Upper lobe of right lung (tissue), 1 donor: ENCODE measurements around the gene NDUFA5. TPM values are rescaled to one million over a fixed set of nuclear protein-coding genes. Genes with fewer than 3 reads are reported as not detected.

Experiments used
- ATAC-seq: fragments of 200-7000 bp; cut with Tn5 transposase; one replicate; pipeline ENCODE4 v1.9.1; 2020; ENCODE audit warnings: mild to moderate bottlenecking, moderate library complexity
- DNase-seq: peaks from one replicate; pipeline ENCODE4 v3.0.0-alpha.2; 2020
- H3K27ac ChIP-seq: fragments of 200-600 bp; one replicate; pipeline ENCODE4 v1.8.0; 2022
- H3K27me3 ChIP-seq: fragments of 200-600 bp; one replicate; pipeline ENCODE4 v1.8.0; 2022; ENCODE audit warnings: mild to moderate bottlenecking
- H3K36me3 ChIP-seq: fragments of 200-600 bp; one replicate; pipeline ENCODE4 v1.8.0; 2022
- H3K4me1 ChIP-seq: fragments of 200-600 bp; one replicate; pipeline ENCODE4 v1.8.0; 2022
- H3K4me3 ChIP-seq: fragments of 200-600 bp; one replicate; pipeline ENCODE4 v1.8.0; 2022; ENCODE audit warnings: mild to moderate bottlenecking
- H3K9me3 ChIP-seq: fragments of 200-600 bp; one replicate; pipeline ENCODE4 v1.8.0; 2022
- intact Hi-C: fragments of 100-400 bp; cut with DNase I; formaldehyde crosslinking; loops from one replicate; pipeline ENCODE4 v1.11.0; 2022
- total RNA-seq: library from RNA; stranded (reverse); fragmentation: NEBNext Ultra II Directional; extraction: Animal tissue kit (Norgen Biotek cat#: 25700); gene quantifications from one replicate; pipeline ENCODE4 v1.2.1, GENCODE V29; 2021
- TF ChIP-seq, protein P1 (sequence below): fragments of 200-600 bp; IDR thresholded peaks from one replicate; pipeline ENCODE4 v1.8.0; 2022; ENCODE audit warnings: antibody characterized with exemption
- donor health status: DM: no; HTN: yes; CAD: no; lungs with severe emphysema.

NDUFA5 gene
- total RNA-seq, 1 donor from 2014 or later, result 67.1 TPM

DNA sequence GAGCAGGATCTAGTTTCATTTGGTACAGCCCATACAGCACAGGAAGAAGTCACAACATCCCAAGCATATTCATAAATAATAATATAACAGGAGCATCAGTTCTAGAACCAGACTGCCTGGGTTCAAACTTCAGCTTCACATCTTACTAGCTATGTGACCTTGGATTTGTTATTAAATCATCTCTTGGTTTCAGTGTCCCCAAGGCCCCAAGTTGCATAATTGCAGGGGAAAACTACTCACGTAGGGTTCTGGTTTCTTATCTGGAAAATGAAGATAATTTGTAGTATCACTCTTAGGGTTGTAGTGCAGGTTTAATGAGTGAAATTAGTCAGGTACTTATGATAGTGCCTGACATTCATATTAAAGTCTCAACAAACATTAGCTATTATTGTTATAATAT is 17.7 kb downstream of the NDUFA5 start:
- no peaks in the 10 kb centered on the region for H3K27me3 ChIP-seq
- no peak for ATAC-seq
- H3K9me3 ChIP-seq, result no peaks in the 10 kb centered on the region
- TF ChIP-seq, protein P1, sequence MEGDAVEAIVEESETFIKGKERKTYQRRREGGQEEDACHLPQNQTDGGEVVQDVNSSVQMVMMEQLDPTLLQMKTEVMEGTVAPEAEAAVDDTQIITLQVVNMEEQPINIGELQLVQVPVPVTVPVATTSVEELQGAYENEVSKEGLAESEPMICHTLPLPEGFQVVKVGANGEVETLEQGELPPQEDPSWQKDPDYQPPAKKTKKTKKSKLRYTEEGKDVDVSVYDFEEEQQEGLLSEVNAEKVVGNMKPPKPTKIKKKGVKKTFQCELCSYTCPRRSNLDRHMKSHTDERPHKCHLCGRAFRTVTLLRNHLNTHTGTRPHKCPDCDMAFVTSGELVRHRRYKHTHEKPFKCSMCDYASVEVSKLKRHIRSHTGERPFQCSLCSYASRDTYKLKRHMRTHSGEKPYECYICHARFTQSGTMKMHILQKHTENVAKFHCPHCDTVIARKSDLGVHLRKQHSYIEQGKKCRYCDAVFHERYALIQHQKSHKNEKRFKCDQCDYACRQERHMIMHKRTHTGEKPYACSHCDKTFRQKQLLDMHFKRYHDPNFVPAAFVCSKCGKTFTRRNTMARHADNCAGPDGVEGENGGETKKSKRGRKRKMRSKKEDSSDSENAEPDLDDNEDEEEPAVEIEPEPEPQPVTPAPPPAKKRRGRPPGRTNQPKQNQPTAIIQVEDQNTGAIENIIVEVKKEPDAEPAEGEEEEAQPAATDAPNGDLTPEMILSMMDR, result no peak
- H3K36me3 ChIP-seq, result peaks cover 13% of the 10 kb centered on the region
- no peaks in the 10 kb centered on the region for H3K4me1 ChIP-seq
- no peak overlapping the region for H3K4me3 ChIP-seq
- no peak overlapping the region for H3K27ac ChIP-seq
- DNase-seq, result no peak
- intact Hi-C loops, result no loop called here

- no peaks in the 10 kb centered on the region for H3K4me1 ChIP-seq
- ATAC-seq (no peak), DNase-seq (no peak)
- H3K9me3 ChIP-seq, result no peaks in the 10 kb centered on the region
- H3K27ac ChIP-seq, result no peak overlapping the region
- H3K4me3 ChIP-seq, result no peak overlapping the region
- no peaks in the 10 kb centered on the region for H3K27me3 ChIP-seq
- TF ChIP-seq, protein P1, result no peak
- intact Hi-C loops, result no loop called here
- peaks cover 13% of the 10 kb centered on the region for H3K36me3 ChIP-seq
Observed at GRCh38 chr7:123538897-123539296, 18.7 kb downstream of the NDUFA5 start.

- no peak overlapping the region for H3K27ac ChIP-seq
- H3K4me1 ChIP-seq, result peaks cover 2% of the 10 kb centered on the region
- TF ChIP-seq, protein P1, result no peak
- no peaks in the 10 kb centered on the region for H3K27me3 ChIP-seq
- H3K9me3 ChIP-seq, result no peaks in the 10 kb centered on the region
- H3K4me3 ChIP-seq, result no peak overlapping the region
- DNase-seq (no peak), ATAC-seq (no peak)
- intact Hi-C loops, result no loop called here
- H3K36me3 ChIP-seq, result peaks cover 13% of the 10 kb centered on the region
Observed at GRCh38 chr7:123538189-123538714, 19.4 kb downstream of the NDUFA5 start.

GRCh38 chr7:123537026-123537642 is 20.5 kb downstream of the NDUFA5 start:
- Histone ChIP-seq H3K4me1 (peaks cover 5% of the 10 kb centered on the region), H3K36me3 (peaks cover 13% of the 10 kb centered on the region), H3K27ac (no peak overlapping the region), H3K9me3 (no peaks in the 10 kb centered on the region), H3K27me3 (no peaks in the 10 kb centered on the region), H3K4me3 (no peak overlapping the region)
- intact Hi-C loops, result no loop called here
- TF ChIP-seq, protein P1, result peak; percentile 64
- ATAC-seq, result no peak
- DNase-seq, result no peak

GRCh38 chr7:123535517-123535916 is 22.1 kb downstream of the NDUFA5 start:
- intact Hi-C loops, result no loop called here
- TF ChIP-seq, protein P1, result no peak
- H3K4me3 ChIP-seq, result peak overlapping the region; percentile 47
- no peaks in the 10 kb centered on the region for H3K9me3 ChIP-seq
- H3K27me3 ChIP-seq, result no peaks in the 10 kb centered on the region
- H3K36me3 ChIP-seq, result peaks cover 8% of the 10 kb centered on the region
- H3K4me1 ChIP-seq, result peaks cover 5% of the 10 kb centered on the region
- no peak overlapping the region for H3K27ac ChIP-seq
- ATAC-seq (no peak), DNase-seq (no peak)
